SIG-M5 (cell line): ENCODE data around the gene NXPH1.

Experiments
- DNase-seq: peaks from one replicate; lab custom pipeline; 2025; lab: John Stamatoyannopoulos, UW

Gene NXPH1

DNA sequence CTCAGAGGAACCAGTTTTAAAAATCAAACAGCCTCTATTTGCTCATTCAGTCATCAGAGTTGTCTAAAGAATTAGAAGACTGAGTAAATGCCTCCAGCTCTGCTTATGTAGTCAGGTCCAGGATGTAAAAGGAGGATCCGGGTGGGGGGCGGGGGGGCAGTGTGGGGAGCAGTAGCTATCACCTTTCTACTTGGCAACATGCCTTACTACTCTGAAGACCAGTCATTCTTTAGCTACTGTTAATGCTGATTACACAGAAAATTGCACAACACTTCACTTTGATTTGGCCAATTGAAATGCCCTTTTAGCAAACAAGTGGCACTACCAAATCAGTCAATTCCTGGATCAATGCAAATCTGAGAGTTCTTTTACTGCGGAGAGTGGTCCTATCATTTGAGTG is 164.2 kb downstream of the NXPH1 start:
- DNase-seq = no peak

DNA sequence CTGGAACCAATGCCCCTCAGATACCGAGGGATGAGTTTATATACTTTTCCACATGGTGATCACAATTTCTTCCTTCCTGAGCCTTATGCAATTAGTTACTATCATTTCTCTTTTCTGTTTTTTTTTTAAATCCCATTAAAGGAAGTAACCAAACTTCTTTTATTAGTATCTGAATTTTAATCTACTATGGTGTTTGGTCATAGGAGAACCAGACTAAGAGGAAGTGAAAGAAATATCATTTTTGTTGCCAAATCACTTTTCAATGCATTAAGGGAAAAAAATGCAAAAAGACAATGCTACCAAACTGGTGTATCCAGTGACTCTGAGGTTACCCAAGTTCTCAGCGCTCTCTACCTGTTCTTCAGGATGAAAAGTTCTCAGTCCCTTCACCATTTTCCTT is 167.7 kb downstream of the NXPH1 start:
- peak; percentile 48 for DNase-seq

DNA sequence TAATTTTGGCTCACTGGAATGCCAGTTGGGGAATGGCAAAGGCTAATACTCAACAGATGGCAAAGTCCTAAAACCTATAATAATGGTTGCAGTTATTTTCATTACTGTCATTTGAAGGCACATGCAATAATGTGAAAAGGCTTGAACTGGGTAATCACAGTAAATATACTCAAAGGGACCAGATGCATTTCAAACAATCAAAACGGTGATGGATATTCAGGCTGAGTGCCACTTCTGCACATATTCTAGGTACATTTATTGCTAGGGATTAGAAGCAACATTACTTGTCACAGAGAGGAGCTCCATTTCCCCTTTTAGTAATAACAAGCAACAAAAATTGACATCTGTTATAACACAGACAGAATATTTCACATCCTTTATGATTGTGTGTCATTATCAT is 171.8 kb downstream of the NXPH1 start:
- no peak for DNase-seq

DNA sequence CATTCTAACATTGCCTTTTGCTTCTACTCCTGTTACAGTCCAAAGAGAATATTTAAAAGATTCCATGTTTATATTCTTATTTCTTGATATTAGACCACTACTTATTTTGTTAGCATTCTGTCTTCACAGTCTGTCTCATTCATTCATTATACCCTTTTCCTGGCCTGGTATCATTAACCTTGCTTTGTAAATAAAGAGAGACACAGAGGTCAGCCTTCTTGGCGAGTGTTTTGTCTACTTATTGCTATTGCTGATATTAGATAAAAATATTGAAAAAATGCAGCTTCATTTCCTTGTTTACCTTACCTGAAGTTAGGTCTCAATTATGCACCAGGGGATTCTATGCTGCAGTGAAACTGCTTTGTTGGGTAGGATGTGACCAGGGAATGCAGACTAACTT is 179.2 kb downstream of the NXPH1 start:
- DNase-seq = no peak

DNA sequence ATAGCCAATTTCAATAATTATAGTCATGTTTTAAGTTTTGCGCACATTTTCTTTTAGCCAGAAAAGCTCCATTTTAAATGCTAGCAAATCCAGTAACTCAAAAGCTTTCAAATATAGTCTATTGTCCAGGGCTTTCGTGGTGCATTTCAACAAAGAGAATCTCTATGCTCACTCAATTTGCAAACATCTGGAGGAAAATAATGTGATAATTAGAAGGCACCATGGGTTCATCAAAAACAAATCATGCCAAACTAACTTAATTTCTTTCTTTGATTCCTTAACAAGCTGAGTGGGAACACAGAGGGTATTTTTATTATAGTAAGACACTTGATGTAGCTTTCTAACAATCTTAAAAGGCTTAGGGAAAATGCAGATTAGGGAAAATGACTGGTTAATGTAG is 179.8 kb downstream of the NXPH1 start:
- DNase-seq = no peak

DNA sequence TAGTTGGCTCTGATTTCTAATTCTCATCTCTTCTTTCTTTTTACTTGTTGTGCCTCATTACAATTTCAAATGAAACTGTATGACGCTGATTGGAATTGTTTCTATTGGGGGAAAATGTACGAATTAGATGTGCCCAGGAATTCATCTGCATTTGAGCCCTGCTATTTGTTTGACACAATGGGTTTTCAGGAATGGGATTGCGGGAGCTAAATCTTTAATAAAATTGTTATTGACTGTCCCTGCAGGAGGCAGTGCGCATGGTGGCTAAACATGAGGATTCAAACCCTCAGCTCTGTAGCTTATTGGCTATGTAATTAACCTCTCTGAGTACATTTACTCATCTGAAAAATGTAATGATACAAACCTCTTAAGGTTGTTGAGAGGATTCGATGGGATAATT is 181.6 kb downstream of the NXPH1 start:
- DNase-seq = no peak

DNA sequence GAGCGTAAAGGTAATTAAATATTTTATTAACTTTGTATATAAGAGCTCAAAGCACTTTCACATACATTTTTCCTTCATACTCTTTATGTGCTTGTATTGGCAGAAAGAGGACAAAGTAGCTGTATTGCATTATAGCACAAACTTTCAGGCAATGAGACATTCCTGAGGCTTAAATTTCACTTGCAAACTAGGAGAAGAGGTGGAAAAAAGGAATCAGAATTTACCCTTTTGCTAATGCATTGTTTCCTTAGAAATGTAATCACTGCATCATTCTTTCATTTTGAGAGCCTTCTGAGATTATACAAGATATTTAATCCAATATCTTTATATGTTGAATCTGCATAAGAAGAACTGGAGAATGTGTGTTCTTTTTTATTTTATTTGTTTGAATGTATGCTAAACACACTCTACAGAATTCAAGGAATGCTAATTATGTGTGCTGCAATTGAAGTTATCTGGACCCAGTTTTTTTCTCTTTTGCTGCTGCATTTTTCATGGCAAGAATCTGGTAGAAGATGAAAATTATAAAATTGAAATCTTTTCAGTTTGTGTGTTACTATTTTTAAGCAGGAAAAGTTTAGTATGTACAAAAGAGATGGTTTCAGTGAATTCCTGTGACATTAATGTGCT is 185.1 kb downstream of the NXPH1 start:
- DNase-seq = no peak

DNA sequence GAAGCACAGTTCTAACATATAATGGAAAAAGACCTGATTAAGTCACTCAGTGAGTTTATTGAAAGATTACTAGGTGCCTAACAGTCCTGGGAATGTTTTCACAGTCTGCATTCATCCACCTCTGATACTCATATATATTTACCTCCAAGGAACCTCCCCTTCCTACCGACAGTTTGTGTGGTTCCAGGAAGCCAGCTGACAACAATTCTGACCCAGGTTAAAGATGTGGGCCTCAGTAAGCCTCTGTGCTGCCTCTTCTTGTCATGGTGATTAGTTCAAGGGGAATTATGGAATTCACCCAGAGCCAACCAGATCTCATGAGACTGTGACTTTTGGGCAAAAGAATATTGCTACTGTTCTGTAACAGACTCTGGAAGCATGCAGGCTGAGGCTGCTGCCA is 186.8 kb downstream of the NXPH1 start:
- no peak for DNase-seq

DNA sequence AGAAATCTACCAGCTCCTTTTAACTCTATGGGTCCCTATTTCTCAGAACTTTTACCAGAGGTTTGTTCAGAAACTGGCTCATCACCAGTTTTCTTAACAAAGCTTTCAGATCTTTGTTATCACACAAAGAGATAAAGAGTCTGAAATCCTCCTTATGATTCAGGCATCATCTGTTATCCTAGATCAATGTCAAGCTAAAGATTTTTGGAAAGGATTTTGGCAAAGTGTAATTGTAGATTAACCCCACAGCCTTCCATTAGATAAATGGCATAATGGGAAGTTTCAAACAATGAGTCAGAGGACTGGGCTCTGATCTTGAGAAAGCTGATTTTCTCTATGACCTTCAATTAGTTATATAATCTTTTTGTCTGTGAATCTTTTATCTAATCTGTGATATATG is 192.2 kb downstream of the NXPH1 start:
- DNase-seq = no peak

DNA sequence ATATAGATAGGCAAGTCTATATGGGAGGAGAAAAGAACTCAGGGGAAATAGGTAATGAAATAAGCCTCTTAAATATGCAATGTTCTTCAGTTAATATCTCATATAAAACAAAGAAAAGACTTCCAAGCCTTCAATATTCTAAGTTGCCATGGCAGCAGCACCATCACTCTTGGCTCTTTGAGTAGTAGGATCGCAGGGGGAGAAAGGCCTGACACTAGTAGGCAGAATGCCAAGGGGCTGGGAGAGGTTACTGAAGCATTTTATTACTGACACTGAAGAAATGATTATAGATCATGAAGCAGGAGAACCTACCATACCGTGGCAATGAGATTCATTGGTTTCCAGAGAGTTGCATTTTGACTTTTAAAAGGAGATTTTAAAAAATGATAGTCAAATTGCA is 193.9 kb downstream of the NXPH1 start:
- DNase-seq = no peak

DNA sequence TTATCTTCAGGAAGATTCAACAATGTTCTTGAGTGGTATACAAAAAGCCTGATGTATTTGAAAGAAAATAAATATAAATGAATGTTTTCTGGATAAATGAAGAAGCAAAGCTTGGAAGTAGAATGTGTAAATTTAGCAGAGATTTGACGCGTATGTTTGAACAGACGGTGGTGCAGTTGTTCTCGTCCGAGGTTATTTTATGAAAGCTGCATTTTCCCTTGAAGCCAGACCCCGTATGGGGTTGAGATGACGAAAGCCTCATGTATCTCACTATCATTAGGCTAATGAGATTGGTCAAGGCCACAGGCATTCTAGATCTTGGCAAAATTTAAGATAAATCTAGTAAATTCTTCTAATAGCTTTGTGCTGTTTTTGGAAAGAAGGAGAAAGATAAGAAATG is 195.2 kb downstream of the NXPH1 start:
- DNase-seq = no peak

DNA sequence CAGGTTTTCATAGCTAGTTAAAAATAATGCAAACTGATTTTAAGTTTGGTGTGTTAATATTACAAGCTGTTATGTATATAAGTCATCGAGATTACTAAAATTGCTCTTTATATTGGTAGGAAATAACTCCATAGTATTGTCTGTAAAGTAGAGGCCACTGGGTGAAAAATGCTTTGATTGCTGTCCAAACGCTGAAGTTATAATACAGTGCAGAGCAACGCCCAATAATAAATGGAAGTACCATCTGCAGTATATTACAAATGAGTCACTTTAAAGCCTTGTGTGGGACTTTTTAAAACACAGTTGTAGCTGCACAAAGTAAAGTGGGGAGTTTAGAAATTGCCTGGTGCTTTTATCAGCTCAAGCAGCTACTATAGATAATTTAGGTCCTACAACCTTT is 196.1 kb downstream of the NXPH1 start:
- DNase-seq = no peak

DNA sequence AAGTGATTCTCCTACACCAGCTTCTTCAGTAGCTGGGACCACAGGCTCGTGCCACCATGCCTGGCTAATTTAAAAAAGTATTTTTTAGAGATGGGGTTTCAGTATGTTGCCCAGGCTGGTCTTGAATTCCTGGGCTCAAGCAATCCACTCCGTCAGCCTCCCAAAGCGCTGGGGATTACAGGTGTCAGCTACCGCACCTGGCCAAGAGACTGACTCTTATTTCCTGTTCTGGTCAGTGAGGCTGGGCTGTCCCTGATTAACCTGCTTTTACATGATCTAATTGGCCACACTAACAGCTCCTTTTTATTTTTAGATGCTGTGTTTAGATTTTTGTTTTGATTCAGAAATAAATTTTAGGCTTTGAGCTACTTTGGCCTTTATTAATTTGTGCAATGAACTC is 203.9 kb downstream of the NXPH1 start:
- DNase-seq = no peak

DNA sequence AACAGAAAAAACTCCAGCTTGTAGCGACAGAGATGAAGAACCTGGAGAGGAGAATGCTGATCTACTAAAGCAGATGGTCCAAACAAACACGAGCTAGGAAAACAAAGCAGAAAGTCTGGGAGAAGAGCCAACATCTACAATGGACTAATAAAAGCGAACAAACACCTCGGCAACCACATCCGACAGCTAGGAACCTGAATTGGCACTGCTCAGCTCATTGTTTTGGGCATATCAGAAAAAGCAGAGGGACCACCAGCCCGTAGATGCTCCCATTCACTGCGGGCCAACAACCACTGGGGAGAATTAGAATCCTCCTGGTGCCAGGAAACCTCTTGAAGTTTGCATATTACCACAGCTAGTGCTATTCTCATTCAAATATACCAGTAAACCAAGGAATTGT is 204.7 kb downstream of the NXPH1 start:
- DNase-seq = no peak

DNA sequence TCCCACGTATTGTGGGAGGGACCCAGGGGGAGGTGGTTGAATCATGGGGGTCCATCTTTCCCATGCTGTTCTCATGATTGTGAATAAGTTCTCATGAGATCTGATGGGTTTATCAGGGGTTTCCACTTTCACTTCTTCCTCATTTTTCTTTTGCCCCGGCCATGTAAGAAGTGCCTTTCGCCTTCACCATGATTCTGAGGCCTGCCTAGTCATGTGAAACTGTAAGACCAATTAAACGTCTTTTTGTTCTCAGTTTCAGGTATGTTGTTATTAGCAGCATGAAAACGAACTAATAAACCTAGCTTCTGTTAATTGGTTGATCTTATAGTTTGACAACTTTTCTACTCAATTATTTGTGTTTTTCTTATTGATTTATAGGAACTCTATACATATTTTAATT is 206.3 kb downstream of the NXPH1 start:
- DNase-seq = no peak

DNA sequence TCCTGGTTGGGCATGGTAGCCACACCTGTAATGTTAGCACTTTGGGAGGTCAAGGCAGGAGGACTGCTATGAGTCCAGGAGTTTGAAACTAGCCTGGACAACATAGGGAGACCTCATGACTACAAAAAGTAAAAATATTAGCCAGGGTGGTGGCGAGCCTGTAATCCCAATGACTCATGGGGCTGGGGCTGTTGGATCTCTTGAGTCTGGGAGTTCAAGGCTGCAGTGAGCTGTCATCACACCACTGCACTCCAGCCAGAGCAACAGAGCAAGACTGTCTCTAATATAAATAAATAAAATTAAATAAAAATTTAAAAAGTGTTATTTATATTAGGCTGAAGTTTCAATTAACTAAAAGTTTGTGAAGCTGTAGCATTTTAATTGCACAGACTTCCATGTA is 207.3 kb downstream of the NXPH1 start:
- no peak for DNase-seq

DNA sequence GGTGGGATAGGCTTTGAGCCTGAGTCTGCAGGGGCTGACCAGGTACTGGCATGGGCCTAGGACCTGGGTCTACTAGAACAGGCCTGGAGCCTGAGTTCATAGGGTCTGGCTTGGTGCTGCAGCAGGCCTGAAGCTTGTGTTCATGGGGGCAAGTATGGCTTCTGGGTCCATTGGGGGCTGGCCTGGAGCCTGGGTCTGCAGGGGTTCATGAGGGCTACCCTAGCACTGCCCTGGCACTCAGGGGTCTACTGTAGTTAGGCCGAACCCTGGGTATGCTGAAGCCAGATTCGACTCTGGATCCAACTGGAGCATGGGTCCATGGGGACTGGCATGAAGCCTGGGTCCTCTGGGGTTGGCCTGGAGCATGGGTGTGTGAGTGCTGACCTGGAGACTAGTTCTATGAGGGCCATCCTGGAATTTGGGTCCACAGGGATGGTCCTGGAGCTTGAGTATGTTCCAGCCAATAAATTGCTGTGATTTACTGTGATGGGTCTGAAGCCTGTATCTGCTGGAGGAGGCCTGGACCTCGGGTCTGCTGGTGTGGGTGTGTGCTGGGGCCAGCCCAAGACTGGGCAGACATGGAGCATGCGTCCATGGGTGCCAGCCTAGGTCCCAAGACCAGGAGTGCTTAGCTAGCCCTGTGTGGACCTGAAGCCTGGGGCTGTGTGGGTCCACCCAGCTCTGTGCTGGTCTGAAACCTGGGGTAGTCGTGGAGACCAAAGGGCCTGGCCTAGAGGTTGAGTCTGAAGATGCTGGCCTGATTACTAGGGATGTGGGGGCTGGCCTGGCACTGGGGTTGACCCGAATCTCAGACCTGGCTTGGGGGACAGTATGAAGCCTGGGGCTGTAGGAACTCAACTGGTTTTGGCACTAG is 235.5 kb downstream of the NXPH1 start:
- DNase-seq = no peak

DNA sequence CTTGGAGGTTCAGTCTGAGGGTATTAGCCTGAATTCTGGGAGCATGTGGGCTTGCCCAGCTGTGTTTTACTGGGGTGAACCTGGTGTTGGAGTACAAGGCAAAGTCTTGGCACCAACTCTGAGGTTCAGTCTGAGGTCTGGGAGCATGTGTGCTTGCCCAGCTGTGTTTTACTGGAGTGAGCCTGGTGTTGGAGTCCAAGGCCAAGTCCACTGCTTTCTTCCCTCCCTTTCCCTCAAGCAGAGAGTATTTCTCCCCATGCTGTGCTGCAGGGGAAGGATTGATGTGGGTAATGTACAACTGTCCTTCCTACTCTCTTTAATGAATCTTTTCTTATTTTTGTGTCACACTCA is 236.1 kb downstream of the NXPH1 start:
- no peak for DNase-seq

DNA sequence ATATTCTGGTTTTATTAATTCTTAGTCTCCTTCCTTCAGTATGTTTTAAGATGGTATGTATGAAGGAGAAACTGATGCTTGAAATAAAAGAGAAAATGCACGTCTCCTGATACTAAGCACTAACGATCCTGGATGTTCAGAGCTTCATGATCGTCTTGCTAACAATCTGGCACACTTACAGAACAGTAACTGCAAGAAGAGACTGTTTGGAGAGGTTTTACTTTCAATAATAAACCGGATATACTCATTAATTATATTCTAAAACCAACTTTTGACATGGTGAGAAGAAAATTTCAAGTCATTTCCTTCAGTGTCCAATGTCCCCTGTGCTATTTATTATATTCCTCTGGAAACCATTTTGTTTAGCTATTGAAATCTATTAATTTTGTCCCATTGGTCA is 251.0 kb downstream of the NXPH1 start:
- DNase-seq = no peak

DNA sequence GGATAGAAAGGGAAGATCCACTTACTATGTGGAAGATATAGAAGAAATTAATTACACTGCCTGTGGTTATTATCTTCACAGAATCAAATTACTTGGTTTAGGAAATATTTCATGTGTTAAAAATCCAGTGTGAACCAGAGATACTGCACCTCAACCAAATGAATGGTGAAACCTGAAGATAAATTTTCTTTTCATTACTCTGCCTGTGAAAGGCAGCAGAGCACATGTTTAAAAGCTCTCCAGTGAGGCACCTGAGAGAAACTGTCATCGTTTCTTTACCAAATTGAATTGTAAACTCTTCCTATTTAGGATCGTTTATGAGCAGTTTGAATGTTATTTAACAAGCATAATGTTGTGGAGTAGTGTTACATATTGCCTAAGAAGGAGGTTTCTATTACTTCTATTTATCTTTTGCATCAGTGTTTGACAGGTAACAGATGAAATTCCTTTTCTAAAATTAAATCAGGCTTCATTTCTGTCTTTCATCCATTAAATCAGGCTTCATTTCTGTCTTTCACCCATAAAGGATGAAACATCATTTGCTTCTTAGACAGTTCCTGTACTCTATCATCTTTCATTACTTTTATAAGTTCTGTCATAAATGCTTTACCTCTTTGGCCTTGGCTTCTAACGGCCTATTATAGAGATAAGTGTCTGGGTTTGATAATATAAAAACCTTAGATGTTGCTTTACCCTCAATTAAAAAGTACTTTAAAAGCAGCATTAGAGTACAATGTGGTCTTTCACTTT is 266.6 kb downstream of the NXPH1 start:
- no peak for DNase-seq

DNA sequence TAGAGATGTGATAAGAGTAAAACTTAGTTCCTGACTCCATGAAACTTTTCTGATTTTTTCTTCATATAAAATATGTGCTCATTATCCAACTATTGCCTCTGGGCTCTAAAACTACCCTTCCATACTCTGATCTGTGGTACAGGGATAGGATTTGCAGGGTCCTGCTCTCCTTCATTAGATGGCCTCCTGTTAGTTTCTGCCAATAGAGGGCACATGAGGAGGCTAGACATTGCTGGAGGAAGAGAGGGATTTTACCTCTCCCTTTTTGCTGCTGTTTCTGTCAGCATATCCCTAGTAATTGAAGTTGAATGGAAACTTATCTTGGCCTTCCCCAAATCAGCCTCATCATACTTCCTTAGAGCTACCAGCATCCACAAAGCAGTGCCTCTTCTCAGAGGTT is 269.4 kb downstream of the NXPH1 start:
- no peak for DNase-seq

DNA sequence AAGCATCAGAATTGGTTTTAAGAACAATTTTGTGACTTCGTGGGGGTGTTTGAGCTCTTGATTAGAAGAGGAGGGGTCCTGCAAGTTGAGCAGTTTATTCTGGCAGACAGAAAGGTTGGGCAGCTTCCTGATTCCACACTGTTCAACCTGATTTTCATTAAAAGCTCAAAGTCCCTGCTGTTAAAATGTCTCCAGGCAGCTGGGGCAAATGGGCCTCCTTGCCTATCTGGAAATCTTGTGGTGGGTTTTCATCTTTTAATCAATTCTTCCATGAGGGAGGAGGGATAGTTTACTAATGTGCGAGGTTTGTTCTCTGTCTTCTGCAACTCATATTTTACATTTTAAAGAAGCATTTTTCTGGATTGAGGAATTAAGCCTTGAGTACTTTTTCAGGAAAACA is 276.7 kb downstream of the NXPH1 start:
- no peak for DNase-seq

DNA sequence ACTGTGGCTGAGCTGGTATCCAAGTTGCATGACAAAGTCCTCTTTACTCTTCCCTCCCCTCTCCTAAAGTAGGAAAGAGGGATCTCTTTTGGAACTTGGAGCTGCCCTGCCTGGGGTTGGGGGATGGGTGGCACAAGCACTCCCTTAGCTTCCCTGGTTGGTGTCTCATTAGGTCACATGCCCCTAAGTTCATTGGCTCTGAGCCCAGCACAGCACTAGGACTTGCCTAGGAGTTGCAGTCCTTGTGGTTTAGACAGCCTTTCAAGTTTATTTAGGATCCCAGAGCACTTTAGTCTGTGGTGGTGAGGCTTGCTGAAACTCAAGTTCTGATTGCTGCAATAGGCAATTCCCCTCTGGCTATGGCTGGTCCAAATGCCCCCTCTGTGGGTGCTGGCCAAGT is 281.4 kb downstream of the NXPH1 start:
- DNase-seq = no peak
